Suppressor macrophage treated with lipopolysaccharide for 4 hours (primary cell): ENCODE measurements around the gene ASIC5.
"Not testable (repeated sequence)": the region's sequence is repeated elsewhere in the genome, so short reads cannot be mapped to it uniquely, and the experiment has no call there.

Experiments
- DNase-seq: peaks from one replicate; pipeline ENCODE4 v3.0.0-alpha.2; 2020

ASIC5 gene, protein sequence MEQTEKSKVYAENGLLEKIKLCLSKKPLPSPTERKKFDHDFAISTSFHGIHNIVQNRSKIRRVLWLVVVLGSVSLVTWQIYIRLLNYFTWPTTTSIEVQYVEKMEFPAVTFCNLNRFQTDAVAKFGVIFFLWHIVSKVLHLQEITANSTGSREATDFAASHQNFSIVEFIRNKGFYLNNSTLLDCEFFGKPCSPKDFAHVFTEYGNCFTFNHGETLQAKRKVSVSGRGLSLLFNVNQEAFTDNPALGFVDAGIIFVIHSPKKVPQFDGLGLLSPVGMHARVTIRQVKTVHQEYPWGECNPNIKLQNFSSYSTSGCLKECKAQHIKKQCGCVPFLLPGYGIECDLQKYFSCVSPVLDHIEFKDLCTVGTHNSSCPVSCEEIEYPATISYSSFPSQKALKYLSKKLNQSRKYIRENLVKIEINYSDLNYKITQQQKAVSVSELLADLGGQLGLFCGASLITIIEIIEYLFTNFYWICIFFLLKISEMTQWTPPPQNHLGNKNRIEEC

DNA sequence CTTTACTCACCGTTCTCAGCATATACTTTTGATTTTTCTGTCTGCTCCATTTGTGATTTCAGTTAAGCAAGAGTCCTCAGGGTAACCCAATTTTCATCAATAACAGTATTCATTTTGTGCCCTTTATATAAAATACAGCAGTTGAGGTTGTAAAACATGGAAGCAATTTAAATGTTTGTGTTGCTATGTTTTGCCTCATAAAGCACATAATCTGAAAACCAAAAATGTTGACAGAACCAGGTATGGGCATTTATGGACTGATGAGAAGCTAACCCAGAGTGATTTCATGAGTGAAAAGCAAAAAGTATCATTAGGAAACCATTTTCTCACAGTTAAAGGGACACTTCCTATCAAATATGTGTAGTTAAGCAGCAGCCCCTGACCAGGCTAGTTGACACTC lies at the start of gene ASIC5:
Gene ASIC5 (minus strand): TSS at position 101 of the 400 bp plus-strand sequence. CDS start 51 bp downstream, at position 50.
- DNase-seq = no peak

DNA sequence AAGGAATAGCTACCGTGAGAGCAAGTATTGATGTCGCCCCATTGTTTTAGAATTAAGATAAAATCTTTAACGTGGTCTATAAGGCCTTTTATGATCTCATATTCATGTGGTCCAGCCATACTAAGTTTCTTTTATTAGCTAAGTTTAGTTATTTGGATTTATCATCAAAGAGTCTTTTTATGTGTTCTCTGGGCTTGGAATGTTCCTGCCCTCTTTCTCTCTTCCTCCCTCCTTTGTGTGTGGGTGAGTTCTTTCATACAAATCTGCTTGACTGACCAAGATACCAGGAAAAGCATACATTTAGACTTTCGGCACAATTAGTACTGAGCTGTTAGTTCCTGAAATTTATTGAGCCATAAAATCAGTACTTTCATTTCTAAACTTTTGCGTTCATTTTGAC lies 48.7 kb upstream of the ASIC5 start:
- DNase-seq = no peak

DNA sequence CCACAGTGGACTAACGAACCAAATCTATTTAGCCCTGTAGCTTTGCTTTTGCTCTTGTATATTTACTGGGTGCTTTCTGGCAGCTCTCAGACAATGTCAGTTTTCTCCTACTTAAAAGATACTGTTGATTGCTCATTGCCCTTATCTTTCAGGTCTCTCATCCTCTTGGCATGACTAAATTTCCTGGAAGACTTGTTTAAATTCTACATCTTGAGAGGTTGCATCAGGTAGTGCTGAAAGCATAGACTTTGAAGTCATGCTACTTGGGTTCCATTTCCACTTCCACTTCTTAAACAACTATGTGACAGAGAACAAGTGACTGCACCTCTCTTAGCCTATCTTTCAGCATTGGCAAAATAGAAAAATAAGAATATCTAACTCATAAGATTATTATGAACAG lies 45.8 kb upstream of the ASIC5 start:
- no peak for DNase-seq

DNA sequence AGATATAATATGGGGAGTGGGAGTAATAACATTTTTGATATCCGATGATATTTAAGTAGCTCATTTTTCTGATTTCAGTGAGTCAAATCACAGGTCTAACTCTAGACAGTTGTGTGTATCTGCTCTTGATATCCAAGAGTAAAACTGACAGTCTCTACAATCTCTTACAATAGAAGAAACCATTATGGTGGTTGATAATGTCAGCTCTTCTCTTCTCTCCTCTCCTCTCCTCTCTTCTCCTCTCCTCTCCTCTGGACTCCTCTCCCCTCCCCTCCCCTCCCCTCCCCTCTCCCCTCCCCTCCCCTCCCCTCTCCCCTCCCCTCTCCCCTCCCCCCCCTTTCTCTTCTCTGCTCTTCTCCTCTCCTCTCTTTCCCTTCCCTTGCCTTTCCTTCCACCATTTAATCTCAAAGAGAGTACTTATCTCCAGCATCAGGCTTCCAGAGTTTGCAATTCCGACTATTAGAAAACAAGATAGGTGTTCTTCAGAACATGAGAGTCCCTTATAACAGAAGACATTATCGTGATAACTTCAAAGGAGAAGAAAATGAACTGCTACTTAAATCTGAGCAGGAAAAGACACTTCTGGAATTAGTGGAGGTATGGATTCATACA lies 43.6 kb upstream of the ASIC5 start:
- DNase-seq = no peak

DNA sequence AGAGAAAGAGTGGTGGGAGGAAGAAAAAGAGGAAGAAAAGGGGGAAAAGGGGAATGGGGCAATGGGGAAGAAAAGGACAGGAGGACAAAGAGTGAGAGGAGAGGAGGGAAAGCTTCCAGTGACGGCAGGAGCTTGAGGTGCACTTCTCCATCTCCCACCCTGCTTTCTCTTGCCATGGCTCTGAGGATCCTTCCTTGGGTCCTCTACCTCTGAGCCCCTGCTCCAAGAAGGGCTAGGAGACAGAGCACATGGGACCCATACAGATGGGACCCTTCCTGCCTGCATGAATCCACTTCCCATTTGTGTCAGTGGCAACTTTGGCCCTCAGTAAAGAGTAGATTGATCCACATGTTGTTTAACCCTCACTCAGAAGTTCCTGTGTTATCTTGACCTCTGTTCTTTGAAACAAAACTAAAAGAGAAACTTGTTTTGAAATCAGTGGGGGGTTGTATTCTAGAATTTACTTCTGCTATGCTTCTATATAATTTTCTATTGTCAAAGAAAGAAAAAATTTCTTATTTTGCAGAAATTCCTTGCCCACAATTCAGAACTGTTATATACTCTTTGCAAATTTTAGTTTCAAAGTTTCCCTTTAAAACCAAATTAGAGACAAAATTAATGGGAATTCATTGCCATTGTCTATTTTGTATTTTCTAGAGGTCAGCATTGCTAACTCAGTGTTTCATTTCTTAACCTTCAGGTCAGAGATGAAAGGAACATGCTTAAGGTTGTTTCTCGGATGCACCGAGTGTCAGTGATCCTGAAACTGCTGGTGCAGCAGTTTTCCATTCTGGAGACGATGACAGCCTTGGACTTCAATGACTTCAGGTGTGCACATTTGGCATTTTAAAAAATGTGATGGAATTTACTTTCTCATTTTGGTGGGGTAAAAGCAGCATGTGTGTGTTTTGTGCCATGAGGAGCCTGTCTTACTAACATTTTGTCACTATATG lies 42.4 kb upstream of the ASIC5 start:
- no peak for DNase-seq

DNA sequence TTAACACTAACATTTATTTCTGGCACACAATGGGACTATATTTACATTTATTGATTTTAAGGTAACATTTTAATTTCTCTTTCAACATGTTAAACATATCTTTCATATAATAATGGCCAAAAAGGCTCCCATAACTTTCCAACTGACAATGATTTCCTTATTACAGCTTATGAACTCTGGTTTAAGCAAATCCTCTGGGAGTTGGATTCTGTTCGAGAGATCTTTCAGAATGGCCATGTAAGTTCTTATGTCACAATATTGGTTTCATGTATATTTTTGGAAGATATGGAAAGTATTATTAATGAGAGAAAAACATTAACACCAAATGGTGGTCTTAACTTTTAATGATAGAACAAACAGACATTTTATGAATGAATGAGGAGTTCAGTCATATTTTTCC lies 41.5 kb upstream of the ASIC5 start:
- DNase-seq = no peak

DNA sequence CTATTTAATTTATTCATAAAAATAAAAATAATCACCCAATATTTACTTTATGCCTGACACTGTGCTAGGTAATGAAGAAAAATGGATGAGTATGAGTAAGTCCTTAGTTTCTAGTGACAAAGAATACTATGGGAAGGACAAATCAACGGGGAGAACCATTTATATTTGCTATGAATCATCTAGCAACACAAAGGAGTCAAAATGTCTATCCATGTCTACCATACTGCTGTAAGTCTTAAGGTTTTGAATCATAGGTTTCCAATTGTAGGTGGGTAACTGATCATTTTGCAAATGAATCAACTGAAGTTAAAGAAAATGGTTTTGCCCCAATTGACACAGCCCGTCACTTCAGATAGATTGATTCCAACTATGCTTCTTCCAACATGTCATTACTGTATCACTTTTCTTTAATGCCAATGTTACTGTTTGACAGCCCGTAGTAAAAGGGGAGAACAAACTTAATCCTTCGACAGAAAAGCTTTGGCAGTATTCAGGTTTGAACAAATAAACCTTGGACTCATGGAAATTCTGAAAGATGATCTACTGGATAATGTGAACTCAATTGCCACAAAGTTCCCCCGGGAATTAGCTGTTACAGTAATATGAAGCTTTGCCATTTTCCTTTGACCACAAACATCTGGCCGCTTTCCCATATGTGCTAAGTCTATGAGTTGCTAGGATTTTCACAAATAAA lies 40.6 kb upstream of the ASIC5 start:
- DNase-seq = no peak

DNA sequence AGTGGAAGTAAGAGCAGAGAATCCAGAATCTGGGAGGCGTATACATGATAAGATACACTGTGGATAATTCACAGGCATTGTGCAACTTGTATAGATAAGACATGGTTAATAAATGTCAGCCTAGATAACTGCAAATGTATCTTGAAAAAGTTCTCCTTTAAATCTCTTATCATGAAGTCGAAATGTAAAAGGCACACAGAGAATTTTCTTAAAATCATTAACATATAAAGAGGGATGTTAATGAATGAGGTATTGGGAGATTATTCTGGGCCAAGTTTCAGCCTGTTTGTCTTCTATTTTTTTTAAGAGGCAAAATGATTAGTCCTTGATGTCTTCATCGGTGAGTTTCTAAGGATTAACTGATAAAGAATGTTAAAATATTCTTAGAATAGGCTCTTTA lies 38.3 kb upstream of the ASIC5 start:
- no peak for DNase-seq

DNA sequence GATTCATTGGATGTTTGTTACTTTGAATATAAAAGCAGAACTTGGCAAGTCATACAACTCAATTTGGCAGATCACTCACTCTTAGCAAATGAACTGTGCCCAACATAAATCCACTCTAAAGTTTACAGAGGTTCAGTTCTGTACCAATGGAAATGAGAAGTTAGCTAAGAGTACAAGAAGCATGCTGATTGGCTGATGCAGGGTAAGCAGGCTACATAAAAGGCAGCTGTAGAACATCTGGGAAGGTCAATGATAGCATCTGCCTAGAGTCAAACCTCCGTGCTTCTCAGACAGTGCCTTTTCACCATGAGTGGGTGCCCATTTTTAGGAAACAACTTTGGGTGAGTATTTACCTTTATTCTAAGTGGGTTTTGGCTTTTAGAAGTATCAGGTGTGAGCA lies 37.4 kb upstream of the ASIC5 start, which contains the start of gene TDO2:
Gene TDO2 (plus strand): TSS at position 244 of the 400 bp plus-strand sequence. CDS start 63 bp downstream, at position 307.
- no peak for DNase-seq

DNA sequence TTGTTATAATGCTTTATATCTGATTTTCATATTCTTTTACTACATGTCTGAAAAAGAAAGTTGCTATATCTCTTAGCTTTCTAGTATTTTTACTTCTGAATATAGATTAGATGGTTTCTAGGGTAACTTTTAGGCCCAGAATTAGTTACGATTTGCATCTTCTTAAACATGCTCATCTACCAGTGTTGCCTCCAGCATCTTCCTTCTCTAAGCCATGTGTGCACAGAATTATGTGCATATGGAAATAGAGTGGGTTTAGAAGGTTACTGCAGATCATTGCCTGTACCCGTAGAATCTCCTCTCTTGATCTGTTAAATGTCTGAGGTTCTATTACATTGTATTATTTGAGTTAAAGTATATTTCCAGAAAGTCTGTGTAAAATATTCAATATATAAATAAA lies 34.9 kb upstream of the ASIC5 start:
- no peak for DNase-seq

DNA sequence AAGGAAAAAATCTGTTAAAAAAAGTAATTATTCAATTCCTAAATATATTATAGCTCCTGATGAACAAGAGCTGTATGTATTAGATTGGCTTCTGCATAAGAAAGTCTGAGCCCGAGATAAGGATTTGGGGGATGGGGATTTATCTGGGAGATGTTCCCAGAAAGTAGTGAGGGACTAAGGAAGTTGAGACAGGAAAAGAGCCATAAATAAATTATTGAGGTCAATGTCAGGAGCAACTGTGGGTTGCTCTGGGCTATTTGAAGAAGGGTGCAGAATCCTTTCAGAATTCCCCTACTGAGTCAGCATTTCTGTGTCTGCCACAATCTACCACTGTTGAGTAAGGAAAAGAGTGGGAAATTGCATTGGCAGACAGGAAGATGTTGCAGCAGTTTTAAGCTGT lies 34.3 kb upstream of the ASIC5 start:
- DNase-seq = no peak

DNA sequence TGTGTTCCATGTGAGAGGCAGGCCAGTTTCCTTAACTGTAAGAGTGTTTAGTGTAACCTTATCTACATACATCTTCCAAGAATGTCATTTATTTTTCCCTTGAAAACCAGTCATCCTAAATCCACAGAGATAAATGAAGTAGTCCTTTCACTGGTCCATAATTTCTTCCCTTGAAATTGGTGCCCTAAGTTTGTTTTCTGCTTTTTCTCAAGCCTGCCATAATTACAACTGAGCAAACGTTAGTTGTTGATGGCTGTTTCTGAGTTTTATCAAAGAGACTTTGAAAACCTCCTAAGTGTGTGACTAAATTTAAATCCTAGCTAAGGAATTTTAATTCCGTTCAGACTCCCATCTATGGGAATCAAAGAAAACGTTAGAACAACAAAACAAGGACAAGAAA lies 33.8 kb upstream of the ASIC5 start:
- DNase-seq = no peak

DNA sequence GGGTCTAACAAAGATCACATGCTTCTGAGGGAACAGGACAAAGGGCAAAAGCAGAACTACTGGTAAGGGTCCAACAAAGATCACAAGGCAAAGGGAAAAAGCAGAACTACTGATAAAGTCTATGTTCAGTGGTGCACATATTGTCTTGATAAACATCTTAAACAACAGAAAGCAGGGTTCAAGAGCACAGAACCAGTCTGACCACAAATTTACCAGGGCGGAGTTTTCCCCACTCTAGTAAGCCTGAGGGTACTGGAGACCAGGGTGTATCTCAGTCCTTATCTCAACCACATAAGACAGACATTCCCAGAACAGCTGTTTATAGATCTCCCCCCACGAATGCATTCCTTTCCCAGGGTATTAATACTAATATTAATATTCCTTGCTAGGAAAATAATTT lies 32.3 kb upstream of the ASIC5 start:
- not testable (repeated sequence) for DNase-seq

DNA sequence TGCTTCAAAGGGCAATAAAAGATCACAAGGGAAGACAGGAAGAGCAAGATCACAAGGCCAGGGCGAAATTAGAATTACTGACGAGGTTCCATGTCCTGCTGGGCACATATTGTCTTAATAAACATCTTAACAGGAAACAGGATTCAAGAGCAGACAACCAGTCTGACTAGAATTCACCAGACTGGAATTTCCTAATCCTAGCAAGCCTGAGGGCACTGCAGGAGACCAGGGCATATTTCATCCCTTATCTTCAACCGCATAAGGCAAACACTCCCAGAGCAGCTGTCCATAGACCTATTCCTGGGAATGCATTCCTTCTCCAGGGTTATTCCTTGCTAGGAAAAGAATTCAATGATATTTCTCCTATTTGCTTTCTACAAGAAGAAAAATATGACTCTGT lies 25.0 kb upstream of the ASIC5 start:
- no peak for DNase-seq

DNA sequence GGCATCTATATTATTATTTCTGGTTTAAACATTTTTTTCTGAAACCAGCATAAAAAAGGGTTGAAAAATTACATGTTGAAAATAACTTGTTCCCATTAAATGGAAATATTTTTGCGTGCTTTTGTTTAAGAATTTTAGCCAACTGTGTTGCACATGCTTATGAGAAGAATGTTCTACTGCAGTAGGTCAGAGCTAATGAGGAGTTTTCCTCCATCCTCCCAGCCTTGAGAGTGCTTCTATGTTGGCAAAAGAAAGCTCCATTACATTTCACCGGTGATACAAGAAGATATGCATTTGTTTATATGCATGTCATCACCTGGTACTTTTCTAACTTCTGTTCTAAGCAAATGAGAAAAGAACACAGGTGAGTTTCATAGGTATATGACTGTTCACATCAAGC lies 23.9 kb upstream of the ASIC5 start:
- DNase-seq = no peak

DNA sequence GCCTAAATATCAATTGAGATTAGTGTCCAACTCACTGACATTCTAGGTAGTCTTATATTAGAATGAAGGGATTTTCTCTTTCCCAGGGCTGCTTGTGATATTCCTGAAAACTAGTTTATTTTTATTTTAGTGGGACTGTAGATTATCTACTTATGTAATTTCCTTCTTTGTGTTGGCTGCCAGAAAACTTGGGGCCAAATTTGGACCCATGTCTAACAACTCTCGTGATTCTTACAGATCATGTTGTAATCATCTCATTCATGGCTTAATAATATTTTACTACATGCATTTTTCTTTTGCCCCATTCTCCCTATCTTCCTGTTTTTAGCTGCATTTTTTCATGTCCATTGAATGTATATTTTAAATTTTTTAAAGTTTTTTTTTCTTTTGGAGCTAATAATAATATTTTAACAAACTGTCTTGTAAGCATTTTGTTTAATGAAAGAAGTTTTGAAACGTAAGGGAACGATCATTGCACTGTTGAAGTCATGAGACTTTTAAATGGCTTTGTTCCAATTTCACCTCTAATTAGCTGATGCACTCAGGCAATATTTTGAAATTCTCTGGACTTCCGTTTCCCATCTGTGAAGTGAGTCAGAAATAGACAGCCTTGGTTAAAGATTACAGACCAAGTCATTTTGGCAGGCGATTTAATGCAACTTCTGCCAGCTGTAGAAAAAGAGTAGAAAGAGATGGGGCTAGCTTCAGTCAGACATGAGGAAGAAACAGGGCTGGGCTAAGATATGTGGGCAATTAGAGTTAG lies 23.1 kb upstream of the ASIC5 start:
- DNase-seq = peak; percentile 44

DNA sequence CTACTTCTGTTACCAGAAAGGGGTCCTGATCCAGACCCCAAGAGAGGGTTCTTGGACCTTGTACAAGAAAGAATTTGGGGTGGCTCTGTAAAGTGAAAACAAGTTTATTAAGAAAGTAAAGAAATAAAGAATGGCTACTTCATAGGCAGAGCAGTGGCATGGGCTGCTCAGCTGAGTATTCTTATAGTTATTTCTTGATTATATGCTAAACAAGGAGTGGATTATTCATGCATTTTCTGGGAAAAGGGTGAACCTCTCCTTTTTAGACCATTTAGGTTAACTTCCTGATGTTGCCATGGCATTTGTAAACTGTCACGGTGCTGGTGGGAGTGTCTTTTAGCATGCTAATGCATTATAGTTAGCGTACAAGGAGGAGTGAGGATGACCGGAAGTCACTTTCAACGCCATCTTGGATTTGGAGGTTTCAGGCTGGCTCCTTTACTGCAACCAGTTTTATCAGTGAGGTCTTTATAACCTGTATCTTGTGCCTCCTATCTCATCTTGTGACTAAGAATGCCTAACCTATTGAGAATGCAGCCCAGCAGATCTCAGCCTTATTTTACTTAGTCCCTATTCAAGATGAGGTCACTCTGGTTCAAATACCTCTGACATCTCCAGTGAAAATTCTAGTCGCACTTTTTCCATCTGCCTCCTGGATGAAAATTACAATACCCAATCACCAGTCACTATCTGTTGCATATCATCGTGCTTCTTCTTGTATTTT lies 21.9 kb upstream of the ASIC5 start:
- DNase-seq = no peak

DNA sequence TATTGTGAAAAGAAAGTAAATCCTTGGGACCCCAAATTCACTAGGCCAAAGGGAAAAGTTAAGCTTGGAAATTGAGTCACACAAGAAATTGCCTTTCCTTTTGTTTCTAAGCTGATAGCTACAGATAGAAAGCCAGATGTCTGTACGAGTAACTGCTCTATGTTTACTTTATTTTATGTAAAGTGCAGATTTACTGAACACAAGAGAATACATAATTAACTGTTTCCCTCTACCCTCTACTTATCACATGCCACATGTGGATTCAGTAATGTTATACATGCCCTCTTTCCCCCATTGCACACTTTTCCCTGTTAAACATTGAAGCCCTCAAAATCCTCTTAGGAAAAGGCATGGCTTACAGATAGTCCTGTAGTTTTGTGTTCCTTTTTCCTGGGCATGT lies 21.0 kb upstream of the ASIC5 start:
- no peak for DNase-seq

DNA sequence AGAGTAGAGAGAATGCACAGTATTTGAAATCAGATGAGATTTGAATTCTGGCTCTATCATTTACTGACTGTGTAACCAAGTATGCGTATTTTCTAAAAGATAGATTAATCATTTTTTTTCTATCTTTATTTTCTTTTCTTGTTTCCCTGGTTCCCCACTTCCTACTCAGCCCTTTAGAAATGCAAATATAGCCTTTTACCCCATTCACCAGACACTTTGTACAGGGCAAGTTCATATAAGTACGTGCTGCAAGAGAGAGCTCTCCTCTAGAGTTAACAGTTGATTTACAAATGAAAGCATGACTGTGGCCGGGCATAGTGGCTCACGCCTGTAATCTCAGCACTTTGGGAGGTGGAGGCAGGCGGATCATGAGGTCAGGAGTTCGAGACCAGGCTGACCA lies 19.6 kb upstream of the ASIC5 start:
- no peak for DNase-seq

DNA sequence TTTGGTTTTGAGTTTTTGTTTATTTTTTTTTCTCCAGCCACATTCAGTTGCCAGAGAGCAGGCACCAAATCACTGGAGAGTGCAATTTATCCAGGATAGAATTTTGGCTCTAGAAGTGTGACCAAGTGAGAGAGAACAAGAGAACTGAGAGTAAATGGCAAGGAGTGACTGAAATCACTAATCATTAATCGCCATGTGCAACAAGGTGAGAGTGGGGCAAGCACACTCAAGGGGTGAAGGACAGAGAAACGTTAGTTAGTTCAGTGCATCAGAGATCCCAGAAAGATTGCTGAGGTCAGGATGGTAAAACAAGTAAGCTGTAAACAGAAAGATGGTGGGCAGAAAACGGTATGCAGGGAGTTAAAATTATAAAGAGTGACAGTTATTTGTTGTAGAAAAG lies 17.8 kb upstream of the ASIC5 start:
- no peak for DNase-seq

DNA sequence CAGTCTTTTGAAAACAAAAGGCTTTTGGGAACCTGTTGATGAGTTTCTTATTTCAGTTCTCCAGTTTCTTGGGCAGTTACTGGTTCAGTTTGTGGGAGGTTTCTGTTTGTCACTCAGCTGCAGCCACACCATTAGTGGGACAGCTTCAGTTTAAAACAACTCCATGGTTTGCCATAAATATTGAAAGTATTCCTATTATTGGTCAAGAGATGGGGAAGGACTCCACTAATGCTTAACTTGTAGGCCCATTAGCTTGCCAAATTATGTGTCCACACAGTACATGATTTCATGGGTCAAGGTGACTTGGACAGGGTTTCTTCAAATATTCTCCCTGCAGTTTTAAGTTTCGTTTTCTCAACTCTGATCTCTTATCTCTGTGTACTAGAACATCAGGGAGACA lies 15.5 kb upstream of the ASIC5 start:
- no peak for DNase-seq
